Hepatocyte (in vitro differentiated cells): Measurements from ENCODE around the gene OR5V1. TPM values are rescaled to one million over a fixed set of nuclear protein-coding genes. Genes with fewer than 3 reads are reported as not detected.
"Not testable (repeated sequence)": the region's sequence is repeated elsewhere in the genome, so short reads cannot be mapped to it uniquely, and the experiment has no call there.

Experiments
- DNase-seq: peaks from one replicate; pipeline ENCODE4 v3.0.0-alpha.2; 2016; ENCODE audit warnings: low spot score
- H2AFZ ChIP-seq: fragments of 200-600 bp; sonication (generic); 2 replicates; pipeline ENCODE4 v1.6.0; 2016; ENCODE audit warnings: antibody characterized with exemption, mild to moderate bottlenecking
- H3K27ac ChIP-seq: fragments of 200-600 bp; sonication (generic); 2 replicates; pipeline ENCODE4 v1.5.1; 2016; ENCODE audit warnings: mild to moderate bottlenecking
- H3K27me3 ChIP-seq: fragments of 200-600 bp; sonication (generic); 2 replicates; pipeline ENCODE4 v1.6.1; 2016
- H3K36me3 ChIP-seq: fragments of 200-600 bp; sonication (generic); replicated peaks from 2 replicates; pipeline ENCODE4 v1.5.1; 2016; ENCODE audit warnings: low read depth; ENCODE audit not compliant: insufficient read depth
- H3K4me1 ChIP-seq: fragments of 200-600 bp; sonication (generic); 2 replicates; pipeline ENCODE4 v1.5.1; 2016; ENCODE audit warnings: mild to moderate bottlenecking, moderate library complexity; ENCODE audit not compliant: insufficient read depth
- H3K4me2 ChIP-seq: fragments of 200-600 bp; sonication (generic); 2 replicates; pipeline ENCODE4 v1.6.0; 2016
- H3K4me3 ChIP-seq: fragments of 200-600 bp; sonication (generic); 2 replicates; pipeline ENCODE4 v1.5.1; 2016; ENCODE audit warnings: mild to moderate bottlenecking
- H3K79me2 ChIP-seq: fragments of 200-600 bp; sonication (generic); 2 replicates; pipeline ENCODE4 v1.6.0; 2017; ENCODE audit warnings: mild to moderate bottlenecking
- H3K9me2 ChIP-seq: fragments of 200-600 bp; sonication (generic); replicated peaks from 2 replicates; pipeline ENCODE4 v1.6.0; 2017; ENCODE audit warnings: mild to moderate bottlenecking; ENCODE audit not compliant: insufficient read depth
- H3K9me3 ChIP-seq: fragments of 200-600 bp; sonication (generic); 2 replicates; pipeline ENCODE4 v1.5.1; 2016; ENCODE audit warnings: low read depth, mild to moderate bottlenecking
- H4K20me1 ChIP-seq: fragments of 200-600 bp; sonication (generic); 2 replicates; pipeline ENCODE4 v1.6.0; 2016; ENCODE audit warnings: mild to moderate bottlenecking; ENCODE audit not compliant: insufficient read depth, poor library complexity, severe bottlenecking
- EZH2 ChIP-seq: fragments of 200-600 bp; sonication (generic); IDR thresholded peaks from 2 replicates; pipeline ENCODE4 v1.6.1; 2016; ENCODE audit warnings: antibody characterized with exemption, mild to moderate bottlenecking, borderline replicate concordance
- EZH2phosphoT487 ChIP-seq: fragments of 200-600 bp; sonication (generic); IDR thresholded peaks from one replicate; pipeline ENCODE4 v1.6.1; 2018; ENCODE audit warnings: antibody characterized with exemption, mild to moderate bottlenecking, low read depth, moderate library complexity; ENCODE audit not compliant: unreplicated experiment, severe bottlenecking
- WGBS: methylation state at CpG from one replicate; pipeline ENCODE4 v1.1.6; 2016; ENCODE audit warnings: low lambda C conversion rate; ENCODE audit errors: missing lambda C conversion rate; 5-methylcytosine and 5-hydroxymethylcytosine counted together
- polyA plus RNA-seq: library from polyadenylated mRNA; unstranded; fragments of >200 nt; fragmentation: Nextera tagmentation; extraction: Ambion mirVana; gene quantifications from 2 replicates; pipeline ENCODE4 v1.2.1, GENCODE V29; 2016
- total RNA-seq: library from RNA; depleted of rRNA; stranded (reverse); fragments of >200 nt; gene quantifications from 2 replicates; pipeline ENCODE4 v1.2.3, GENCODE V29; 2014
- TF ChIP-seq, protein P1 (sequence below): fragments of 200-600 bp; sonication (generic); IDR thresholded peaks from 2 replicates; pipeline ENCODE4 v1.5.1; 2016; ENCODE audit warnings: antibody characterized with exemption, mild to moderate bottlenecking; ENCODE audit not compliant: poor library complexity

The OR5V1 gene
- total and polyA plus RNA-seq, 2 experiments from 2014 or later, result not detected

DNA sequence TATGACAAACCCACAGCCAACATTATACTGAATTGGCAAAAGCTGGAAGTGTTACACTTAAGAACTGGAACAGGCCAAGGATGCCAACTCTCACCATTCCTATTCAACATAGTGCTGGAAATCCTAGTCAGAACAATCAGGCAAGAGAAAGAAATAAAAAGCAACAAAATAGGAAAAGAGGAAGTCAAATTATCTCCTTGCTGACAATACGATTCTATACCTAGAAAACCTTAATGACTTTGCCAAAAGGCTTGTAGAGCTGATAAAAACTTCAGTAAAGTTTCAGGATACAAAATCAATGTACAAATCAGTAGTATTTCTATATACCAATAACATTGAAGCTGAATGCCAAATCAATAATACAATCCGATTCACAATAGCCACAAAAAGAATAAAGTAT, 32.4 kb downstream of the OR5V1 start:
- Histone ChIP-seq H3K4me3 (no peak overlapping the region), H4K20me1 (no peaks in the 10 kb centered on the region), H2AFZ (no peak overlapping the region), H3K4me1 (no peaks in the 10 kb centered on the region), H3K79me2 (no peaks in the 10 kb centered on the region), H3K9me2 (no peaks in the 10 kb centered on the region), H3K27ac (no peak overlapping the region), H3K27me3 (no peaks in the 10 kb centered on the region), H3K4me2 (no peak overlapping the region), H3K36me3 (no peaks in the 10 kb centered on the region), H3K9me3 (no peaks in the 10 kb centered on the region)
- TF ChIP-seq EZH2phosphoT487 (no peak), EZH2 (no peak)
- TF ChIP-seq, protein P1, sequence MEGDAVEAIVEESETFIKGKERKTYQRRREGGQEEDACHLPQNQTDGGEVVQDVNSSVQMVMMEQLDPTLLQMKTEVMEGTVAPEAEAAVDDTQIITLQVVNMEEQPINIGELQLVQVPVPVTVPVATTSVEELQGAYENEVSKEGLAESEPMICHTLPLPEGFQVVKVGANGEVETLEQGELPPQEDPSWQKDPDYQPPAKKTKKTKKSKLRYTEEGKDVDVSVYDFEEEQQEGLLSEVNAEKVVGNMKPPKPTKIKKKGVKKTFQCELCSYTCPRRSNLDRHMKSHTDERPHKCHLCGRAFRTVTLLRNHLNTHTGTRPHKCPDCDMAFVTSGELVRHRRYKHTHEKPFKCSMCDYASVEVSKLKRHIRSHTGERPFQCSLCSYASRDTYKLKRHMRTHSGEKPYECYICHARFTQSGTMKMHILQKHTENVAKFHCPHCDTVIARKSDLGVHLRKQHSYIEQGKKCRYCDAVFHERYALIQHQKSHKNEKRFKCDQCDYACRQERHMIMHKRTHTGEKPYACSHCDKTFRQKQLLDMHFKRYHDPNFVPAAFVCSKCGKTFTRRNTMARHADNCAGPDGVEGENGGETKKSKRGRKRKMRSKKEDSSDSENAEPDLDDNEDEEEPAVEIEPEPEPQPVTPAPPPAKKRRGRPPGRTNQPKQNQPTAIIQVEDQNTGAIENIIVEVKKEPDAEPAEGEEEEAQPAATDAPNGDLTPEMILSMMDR, result no peak
- no peak for DNase-seq
- 84% methylated on average over 2 of the region's 2 CpGs for WGBS

DNA sequence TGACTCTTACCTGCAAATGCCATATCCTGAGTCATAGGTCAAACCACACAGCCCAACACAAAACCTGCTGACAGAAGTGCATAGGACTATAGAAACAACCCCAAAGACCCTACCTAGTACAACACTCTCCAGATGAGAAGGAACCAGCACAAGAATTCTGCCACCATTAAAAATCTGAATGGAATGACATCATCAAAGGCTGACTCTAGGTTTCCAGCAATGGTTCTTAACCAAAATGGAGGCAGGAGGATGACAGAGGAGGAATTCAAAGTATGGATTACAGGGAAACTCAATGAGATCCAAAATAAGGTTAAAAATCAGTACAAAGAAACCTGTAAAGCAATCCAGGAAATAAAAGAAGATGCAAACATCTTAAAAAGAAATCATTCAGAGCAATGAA, 36.0 kb downstream of the OR5V1 start:
- no peak overlapping the region for H3K27ac ChIP-seq
- H2AFZ ChIP-seq, result no peak overlapping the region
- no peaks in the 10 kb centered on the region for H3K27me3 ChIP-seq
- no peaks in the 10 kb centered on the region for H3K79me2 ChIP-seq
- no peaks in the 10 kb centered on the region for H3K36me3 ChIP-seq
- no peak for DNase-seq
- no peaks in the 10 kb centered on the region for H3K9me2 ChIP-seq
- no peak for TF ChIP-seq EZH2
- TF ChIP-seq, protein P1, result no peak
- TF ChIP-seq EZH2phosphoT487, result no peak
- no peak overlapping the region for H3K4me3 ChIP-seq
- no peaks in the 10 kb centered on the region for H3K9me3 ChIP-seq
- H4K20me1 ChIP-seq, result no peaks in the 10 kb centered on the region
- H3K4me1 ChIP-seq, result no peaks in the 10 kb centered on the region
- no peak overlapping the region for H3K4me2 ChIP-seq

DNA sequence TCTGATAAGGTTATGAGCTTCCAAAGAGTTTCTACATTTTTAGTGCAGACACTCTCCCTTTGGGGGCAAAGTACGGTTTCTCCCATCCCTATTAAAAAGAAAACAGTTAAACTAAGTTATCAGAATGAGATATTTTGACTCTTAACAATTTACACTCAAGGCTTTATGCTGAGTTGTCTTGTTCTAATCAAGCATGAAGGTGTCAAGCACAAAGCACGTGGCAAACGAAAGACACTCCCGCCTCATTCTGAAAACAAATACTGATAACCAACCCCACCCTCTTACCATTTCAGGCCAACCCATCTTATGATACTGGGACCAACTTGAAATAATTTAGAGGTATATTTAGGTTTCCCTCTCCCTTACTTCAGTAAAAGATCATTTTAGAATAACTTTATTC, 42.9 kb downstream of the OR5V1 start:
- no peak for TF ChIP-seq EZH2
- no peaks in the 10 kb centered on the region for H3K9me2 ChIP-seq
- WGBS, result 68% methylated on average over 4 of the region's 4 CpGs

DNA sequence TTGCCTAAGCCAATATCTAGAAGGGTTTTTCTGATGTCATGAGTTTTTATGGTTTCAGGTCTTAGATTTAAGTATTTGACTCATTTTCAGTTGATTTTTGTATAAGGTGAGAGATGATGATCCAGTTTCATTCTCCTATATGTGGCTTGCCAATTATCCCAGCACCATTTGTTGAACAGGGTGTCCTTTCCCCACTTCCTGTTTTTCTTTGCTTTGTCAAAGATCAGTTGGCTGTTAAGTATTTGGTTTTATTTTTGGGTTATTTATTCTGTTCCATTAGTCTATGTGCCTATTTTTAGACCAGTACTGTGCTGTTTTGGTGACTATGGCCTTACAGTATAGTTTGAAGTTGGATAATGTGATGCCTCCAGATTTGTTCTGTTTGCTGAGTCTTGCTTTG, 45.3 kb downstream of the OR5V1 start:
- not testable (repeated sequence) for H3K79me2 ChIP-seq, H4K20me1 ChIP-seq, H3K9me2 ChIP-seq, H3K36me3 ChIP-seq, H3K9me3 ChIP-seq, H3K27me3 ChIP-seq, DNase-seq, H3K4me2 ChIP-seq, H3K27ac ChIP-seq, H3K4me1 ChIP-seq, H2AFZ ChIP-seq, H3K4me3 ChIP-seq

More for the DNA sequence above, 42.9 kb downstream of the OR5V1 start:
- H2AFZ ChIP-seq, result no peak overlapping the region
- H3K36me3 ChIP-seq, result no peaks in the 10 kb centered on the region
- no peaks in the 10 kb centered on the region for H3K79me2 ChIP-seq
- H3K27me3 ChIP-seq, result no peaks in the 10 kb centered on the region
- H3K4me1 ChIP-seq, result no peaks in the 10 kb centered on the region
- no peak overlapping the region for H3K4me3 ChIP-seq
- H3K27ac ChIP-seq, result no peak overlapping the region
- H3K4me2 ChIP-seq, result no peak overlapping the region
- no peaks in the 10 kb centered on the region for H3K9me3 ChIP-seq
- DNase-seq, result no peak
- no peaks in the 10 kb centered on the region for H4K20me1 ChIP-seq

DNA sequence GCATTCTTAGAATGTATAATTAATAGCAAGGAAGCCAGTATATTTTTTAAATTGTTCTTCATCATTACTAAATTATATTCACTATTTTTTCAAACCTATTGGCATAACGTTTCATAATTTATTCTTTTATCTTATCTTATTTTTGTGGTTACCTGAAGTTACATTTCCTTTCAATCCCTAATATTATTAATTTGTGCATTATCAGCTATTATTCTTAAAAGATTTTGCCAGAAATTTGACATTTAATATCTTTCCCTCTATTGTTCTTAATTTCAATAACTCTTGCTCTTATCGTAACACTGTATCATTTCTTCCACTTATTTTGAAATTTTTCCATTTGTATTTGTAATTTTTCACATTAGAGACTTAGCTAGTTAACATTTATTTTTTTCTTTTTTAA, 48.7 kb downstream of the OR5V1 start:
- TF ChIP-seq EZH2phosphoT487 (no peak), EZH2 (no peak)
- TF ChIP-seq, protein P1, result no peak
- H3K9me2 ChIP-seq, result no peaks in the 10 kb centered on the region
- H3K27ac ChIP-seq, result no peak overlapping the region

More for the DNA sequence above, 48.7 kb downstream of the OR5V1 start:
- no peaks in the 10 kb centered on the region for H3K27me3 ChIP-seq
- H4K20me1 ChIP-seq, result no peaks in the 10 kb centered on the region
- H2AFZ ChIP-seq, result no peak overlapping the region
- no peak overlapping the region for H3K4me2 ChIP-seq
- no peak overlapping the region for H3K4me3 ChIP-seq
- 92% methylated on average over 2 of the region's 2 CpGs for WGBS
- DNase-seq, result no peak
- no peaks in the 10 kb centered on the region for H3K4me1 ChIP-seq
- H3K79me2 ChIP-seq, result no peaks in the 10 kb centered on the region
- H3K9me3 ChIP-seq, result no peaks in the 10 kb centered on the region
- H3K36me3 ChIP-seq, result no peaks in the 10 kb centered on the region
